Measurements from ENCODE around the gene PEAK1. TPM values are rescaled to one million over a fixed set of nuclear protein-coding genes. Genes with fewer than 3 reads are reported as not detected.
A peak's percentile ranks its signal among the peaks of the same experiment; 100 is the strongest.

The PEAK1 gene
- total RNA-seq, 1 donor from 2014 or later, result 99.7 TPM

GRCh38 chr15:77087213-77087612, 332.7 kb downstream of the PEAK1 start:
- no peak for DNase-seq

GRCh38 chr15:77085297-77085696, 334.6 kb downstream of the PEAK1 start:
- DNase-seq, result no peak

GRCh38 chr15:77084436-77084835, 335.5 kb downstream of the PEAK1 start:
- no peak for DNase-seq

DNA sequence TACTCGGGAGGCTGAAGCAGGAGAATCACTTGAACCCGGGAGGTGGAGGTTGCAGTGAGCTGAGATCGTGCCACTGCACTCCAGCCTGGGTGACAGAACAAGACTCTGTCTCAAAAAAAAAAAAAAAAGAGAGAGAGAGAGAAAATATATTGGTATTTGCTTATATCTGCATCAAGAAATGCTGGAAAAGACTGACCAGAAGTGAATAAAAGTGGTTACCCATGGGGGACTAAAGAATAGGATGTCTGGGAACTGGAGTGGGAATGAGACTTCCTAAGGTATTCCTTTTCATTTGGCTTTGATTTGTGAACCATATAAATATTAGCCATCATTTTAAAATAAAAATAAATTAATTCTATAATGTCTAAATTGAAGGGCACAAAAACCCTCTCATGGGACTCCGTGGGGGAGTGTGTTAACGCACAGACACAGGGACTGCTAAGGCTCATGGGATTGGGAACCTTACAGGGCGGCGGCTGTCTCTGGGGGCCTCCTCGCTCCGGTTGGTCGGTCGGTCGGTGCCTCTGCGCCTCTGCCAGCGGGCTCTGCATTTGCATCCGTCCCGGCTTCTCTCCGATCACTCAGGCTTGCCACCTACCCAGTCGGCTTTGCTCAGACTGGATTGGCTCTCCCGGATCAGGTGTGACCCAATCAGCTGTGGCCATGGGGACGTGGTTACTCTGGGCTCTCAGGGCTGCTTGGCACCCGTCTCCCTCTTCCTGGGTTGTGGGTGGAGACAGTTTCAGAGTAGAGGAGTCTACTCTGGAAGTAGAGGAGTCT, 336.3 kb downstream of the PEAK1 start:
- DNase-seq, result peak; percentile 19

DNA sequence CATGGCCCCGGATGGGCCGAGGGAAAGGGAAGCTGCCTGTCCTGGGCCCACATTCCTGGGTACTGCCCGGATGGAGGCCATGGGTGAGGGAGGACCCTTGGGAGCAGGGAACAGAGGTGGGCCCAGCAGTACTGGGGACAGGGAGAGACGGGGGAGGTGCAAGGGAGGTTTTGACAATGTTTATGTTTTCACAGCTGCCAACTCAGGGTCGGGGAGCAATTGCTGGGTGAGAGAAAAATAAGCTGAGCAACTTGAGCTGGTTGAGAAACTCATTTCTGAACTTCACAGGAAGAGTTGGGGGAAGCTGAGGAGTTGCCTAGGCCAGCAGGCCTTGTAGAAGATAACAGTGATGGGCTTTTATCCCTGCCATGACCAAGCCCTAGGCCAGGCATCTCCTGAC, 337.9 kb downstream of the PEAK1 start:
- no peak for DNase-seq

DNA sequence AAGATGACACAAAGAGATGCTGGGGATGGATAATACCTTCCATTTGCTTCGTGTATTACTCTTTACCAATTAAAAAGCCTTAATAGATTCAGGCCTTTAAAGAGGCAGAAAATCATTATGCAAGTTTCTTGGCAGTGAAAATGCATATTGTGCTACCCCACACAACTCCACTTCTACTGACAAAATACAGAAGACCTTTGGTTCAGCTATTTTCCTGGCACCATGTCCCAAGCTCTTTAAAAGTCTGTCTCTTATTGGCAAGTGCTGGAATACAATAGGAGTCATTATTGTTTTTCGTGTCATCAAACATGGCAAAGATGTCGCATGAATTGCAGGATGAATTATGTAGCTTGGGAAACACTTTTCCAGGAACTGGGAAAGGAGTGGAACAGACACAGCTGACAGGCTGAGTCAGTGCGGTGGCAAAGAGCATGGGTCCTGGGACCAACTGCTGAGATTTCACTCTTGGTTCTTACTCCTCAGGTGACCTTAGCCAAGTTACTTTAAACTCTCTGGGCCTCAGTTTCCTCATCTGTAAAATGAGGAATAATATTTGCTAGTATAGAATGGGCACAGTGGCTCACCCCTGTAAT, 343.5 kb downstream of the PEAK1 start:
- no peak for DNase-seq

GRCh38 chr15:77075528-77075927, 344.4 kb downstream of the PEAK1 start:
- no peak for DNase-seq

DNA sequence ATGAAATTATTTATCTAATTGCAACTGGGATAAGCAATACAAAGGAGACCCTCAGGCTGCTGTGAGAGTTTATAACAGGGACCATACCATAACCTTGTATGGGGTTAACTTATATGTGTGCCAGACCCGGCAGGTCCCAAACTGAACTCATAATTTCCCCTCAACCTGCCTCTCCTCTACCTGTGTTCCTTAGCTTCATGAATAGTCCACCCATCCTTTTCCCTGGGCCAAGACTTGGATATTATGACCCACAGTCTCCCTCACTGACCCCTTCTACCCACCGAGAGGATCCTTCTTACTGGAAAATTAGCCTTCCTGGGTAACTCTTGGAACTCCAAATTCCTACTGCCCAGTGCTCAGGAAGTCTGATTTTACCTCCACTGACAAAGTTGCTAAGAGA, 345.6 kb downstream of the PEAK1 start:
- no peak for DNase-seq

DNA sequence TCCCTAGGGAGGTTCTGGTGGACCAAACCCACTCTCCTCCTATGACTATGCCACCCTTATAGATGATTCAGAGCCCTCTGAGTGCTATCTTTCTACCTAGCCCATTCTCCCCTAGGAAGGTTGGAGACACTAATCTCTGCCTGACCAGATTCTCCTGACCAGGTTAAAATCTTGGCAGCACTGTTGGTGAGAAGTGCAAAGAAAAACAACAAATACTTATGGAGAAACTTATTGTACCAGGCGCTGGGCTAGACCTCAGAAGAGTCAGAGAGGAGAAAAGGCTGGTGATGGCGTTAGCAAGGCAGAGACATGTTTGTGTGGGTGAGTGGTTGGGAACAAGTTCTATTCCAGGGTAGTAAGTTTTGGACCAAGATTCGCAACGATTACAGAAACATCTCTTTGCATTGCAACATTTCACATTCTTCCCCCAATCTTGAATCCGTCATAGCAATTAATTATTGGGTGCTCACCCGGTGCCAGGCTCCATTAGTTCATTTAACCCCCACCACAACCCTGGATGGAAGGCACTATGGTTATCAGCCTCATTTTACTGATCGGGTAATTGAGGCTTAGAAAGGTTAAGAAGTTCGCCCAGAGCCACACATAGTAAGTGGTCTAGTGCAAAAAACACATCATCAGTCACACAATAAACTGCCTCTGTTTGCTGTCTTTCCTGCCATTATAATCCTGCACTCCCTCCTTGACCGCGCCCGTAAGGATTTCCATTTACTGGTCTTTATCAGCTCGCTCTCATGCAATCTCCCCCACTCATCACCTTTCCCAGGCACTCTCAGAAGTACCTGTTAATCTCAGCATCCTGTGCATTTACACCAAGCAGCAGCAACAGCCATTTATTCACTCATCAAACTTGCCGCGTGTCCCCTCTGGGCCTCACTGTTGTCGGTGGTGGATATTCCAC, 348.3 kb downstream of the PEAK1 start:
- DNase-seq, result no peak

DNA sequence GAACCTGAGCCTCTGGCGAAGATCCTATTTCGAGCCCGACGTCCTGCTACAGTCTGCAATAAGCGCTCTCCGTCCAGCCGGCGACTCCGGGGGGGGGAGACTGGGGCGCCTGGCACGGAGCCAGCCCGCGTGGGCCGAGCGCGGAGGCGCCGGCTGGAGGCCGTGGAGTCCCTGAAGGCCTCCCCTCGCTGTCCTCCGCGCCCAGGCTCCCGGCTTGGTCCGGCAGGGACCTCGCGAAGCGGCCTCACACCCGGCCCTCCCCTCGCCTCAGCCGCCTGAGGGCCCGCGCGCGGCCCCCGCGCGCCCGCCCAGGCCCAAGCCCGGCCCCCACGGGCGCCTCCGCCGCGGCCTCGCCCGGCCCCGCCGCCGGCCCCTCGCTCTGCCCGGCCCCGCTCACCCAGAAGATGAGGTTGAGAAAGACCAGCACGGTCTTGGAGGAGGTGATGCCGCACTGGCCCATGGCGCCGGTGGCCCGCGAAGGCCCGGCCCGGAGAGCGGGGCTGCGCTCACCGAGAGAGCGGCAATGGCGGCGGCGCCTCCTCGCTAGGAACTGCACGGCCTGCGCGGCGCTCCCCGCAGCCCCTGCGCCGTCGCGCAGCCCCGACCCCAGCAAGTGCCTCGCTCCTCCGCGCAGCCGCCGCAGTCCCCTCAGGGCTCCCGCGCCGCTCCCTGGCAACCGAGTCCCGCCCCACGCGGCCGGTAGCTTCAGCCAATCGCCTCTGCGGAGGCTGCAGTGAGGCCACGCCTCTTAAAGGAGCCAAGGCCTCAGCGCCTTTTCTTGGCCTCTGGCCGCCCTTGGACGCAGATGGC, 349.2 kb downstream of the PEAK1 start, which contains the start of gene TSPAN3:
TSPAN3 (minus strand) TSS at position 615 of the 810 bp plus-strand sequence; CDS start at position 460, 155 bp downstream.
- DNase-seq, result peak; percentile 93

DNA sequence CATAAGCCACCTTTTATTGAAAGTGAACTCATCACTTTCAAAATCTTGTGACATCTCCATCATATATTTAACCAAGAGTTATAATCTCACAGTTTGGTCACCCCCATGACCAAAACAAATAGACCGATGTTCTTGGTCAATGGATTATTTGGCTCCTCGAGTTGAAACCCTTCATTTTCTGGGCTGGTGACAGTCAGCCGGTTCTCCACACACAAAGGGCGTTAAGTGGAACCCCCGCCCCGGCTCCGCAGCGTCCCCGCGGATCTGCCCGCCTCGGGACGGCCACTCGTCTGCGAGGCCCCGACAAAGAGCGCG, 349.8 kb downstream of the PEAK1 start:
- no peak for DNase-seq

GRCh38 chr15:77069521-77070121, 350.3 kb downstream of the PEAK1 start:
- no peak for DNase-seq

- DNase-seq, result no peak
Measured at GRCh38 chr15:77068633-77069032, 351.3 kb downstream of the PEAK1 start.

GRCh38 chr15:77067691-77068367, 352.1 kb downstream of the PEAK1 start:
- no peak for DNase-seq

- no peak for DNase-seq
Measured at GRCh38 chr15:77066971-77067690, 352.8 kb downstream of the PEAK1 start.

GRCh38 chr15:77064539-77065308, 355.2 kb downstream of the PEAK1 start:
- no peak for DNase-seq

DNA sequence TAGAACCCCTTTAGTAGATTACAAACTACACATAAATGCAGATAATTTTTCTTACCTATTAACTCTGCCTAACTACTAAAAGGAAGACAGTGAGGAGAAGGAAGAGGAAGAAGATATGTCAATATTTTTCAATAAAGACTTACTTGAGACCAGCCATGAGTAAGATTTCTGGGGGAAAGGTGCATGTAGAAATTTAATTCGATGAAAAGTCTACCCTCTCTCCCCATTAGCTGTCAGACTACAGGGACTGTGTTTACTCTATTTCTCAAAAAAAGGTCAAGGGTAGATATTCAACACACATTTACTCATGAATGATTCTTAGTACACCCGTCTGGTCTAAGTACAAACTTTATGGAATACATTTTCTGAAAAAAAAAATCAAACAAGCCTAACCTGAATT, 355.8 kb downstream of the PEAK1 start:
- no peak for DNase-seq

DNA sequence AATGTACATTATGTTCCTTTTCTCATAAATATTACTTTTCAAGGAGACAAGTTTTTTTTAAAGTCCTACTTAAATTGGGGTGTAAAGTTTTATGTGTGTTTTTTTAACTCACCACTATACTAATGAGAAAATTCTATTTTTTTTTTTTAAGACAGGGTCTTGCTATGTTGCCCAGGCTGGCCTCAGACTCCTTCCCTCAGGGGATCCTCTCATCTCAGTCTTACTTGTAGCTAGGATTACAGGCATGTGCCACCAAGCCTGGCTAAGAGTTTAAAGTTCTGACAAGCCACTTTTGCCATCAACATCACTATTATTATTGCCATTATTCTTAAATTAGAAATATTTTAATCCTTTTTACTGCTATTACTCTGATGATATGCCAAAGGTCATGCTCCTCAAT, 356.7 kb downstream of the PEAK1 start:
- no peak for DNase-seq

GRCh38 chr15:77060546-77060945, 359.4 kb downstream of the PEAK1 start:
- peak; percentile 32 for DNase-seq
